Nephron progenitor cell (in vitro differentiated cells): ENCODE data around the gene THSD4.
A peak's percentile ranks its signal among the peaks of the same experiment; 100 is the strongest.

Experiments used
- DNase-seq: peaks from one replicate; pipeline ENCODE4 v3.0.0; 2021
- H3K27ac Mint-ChIP-seq: 2 replicates; pipeline ENCODE4 v1.8.0; 2021; ENCODE audit warnings: mild to moderate bottlenecking, moderate library complexity, mixed read lengths
- H3K27me3 Mint-ChIP-seq: 2 replicates; pipeline ENCODE4 v1.8.0; 2021; ENCODE audit warnings: mild to moderate bottlenecking, low read depth, mixed read lengths; ENCODE audit not compliant: poor library complexity
- H3K36me3 Mint-ChIP-seq: 2 replicates; pipeline ENCODE4 v1.8.0; 2021; ENCODE audit warnings: low read depth, mixed read lengths
- H3K4me1 Mint-ChIP-seq: 2 replicates; pipeline ENCODE4 v1.8.0; 2021; ENCODE audit warnings: mixed read lengths
- H3K4me3 Mint-ChIP-seq: 2 replicates; pipeline ENCODE4 v1.8.0; 2021; ENCODE audit warnings: mild to moderate bottlenecking, moderate library complexity, mixed read lengths
- H3K9me3 Mint-ChIP-seq: 2 replicates; pipeline ENCODE4 v1.8.0; 2021; ENCODE audit warnings: mild to moderate bottlenecking, moderate library complexity, mixed read lengths
- CTCF ChIP-seq: fragments of 200-600 bp; sonication (generic); IDR thresholded peaks from 2 replicates; pipeline ENCODE4 v1.5.0; 2021; ENCODE audit warnings: antibody characterized with exemption

THSD4 gene

GRCh38 chr15:71526060-71526820, 411.0 kb downstream of the THSD4 start:
- no peak for DNase-seq
- peaks cover 57% of the 10 kb centered on the region for H3K4me1 Mint-ChIP-seq

GRCh38 chr15:71529361-71529760, 414.1 kb downstream of the THSD4 start:
- no peak for DNase-seq
- Mint-ChIP-seq H3K4me1 (peaks cover 54% of the 10 kb centered on the region), H3K36me3 (peaks cover 12% of the 10 kb centered on the region), H3K27ac (no peak overlapping the region), H3K27me3 (peaks cover 9% of the 10 kb centered on the region), H3K4me3 (no peak overlapping the region), H3K9me3 (peaks cover 13% of the 10 kb centered on the region)
- TF ChIP-seq CTCF, result no peak

More at GRCh38 chr15:71526060-71526820, 411.0 kb downstream of the THSD4 start:
- peak overlapping the region; percentile 6 for H3K4me3 Mint-ChIP-seq
- no peak for TF ChIP-seq CTCF
- peaks cover 12% of the 10 kb centered on the region for H3K27me3 Mint-ChIP-seq
- no peaks in the 10 kb centered on the region for H3K9me3 Mint-ChIP-seq
- H3K27ac Mint-ChIP-seq, result peak overlapping the region; percentile 92
- peaks cover 4% of the 10 kb centered on the region for H3K36me3 Mint-ChIP-seq

GRCh38 chr15:71530116-71530515, 414.8 kb downstream of the THSD4 start:
- Mint-ChIP-seq H3K4me3 (no peak overlapping the region), H3K27me3 (peaks cover 7% of the 10 kb centered on the region), H3K27ac (no peak overlapping the region), H3K36me3 (peaks cover 12% of the 10 kb centered on the region), H3K4me1 (peaks cover 52% of the 10 kb centered on the region), H3K9me3 (peaks cover 13% of the 10 kb centered on the region)
- DNase-seq, result no peak
- TF ChIP-seq CTCF, result no peak

- H3K27me3 Mint-ChIP-seq, result peaks cover 13% of the 10 kb centered on the region
- TF ChIP-seq CTCF, result peak; percentile 52
- H3K4me1 Mint-ChIP-seq, result peaks cover 27% of the 10 kb centered on the region
- peaks cover 12% of the 10 kb centered on the region for H3K36me3 Mint-ChIP-seq
- DNase-seq, result no peak
- no peak overlapping the region for H3K27ac Mint-ChIP-seq
- no peak overlapping the region for H3K4me3 Mint-ChIP-seq
- peaks cover 13% of the 10 kb centered on the region for H3K9me3 Mint-ChIP-seq
Measured at GRCh38 chr15:71532994-71533393, 417.7 kb downstream of the THSD4 start.

GRCh38 chr15:71538181-71538580, 422.9 kb downstream of the THSD4 start:
- peaks cover 5% of the 10 kb centered on the region for H3K9me3 Mint-ChIP-seq
- peaks cover 10% of the 10 kb centered on the region for H3K27me3 Mint-ChIP-seq
- TF ChIP-seq CTCF, result no peak
- H3K27ac Mint-ChIP-seq, result no peak overlapping the region
- no peak overlapping the region for H3K4me3 Mint-ChIP-seq
- H3K36me3 Mint-ChIP-seq, result peaks cover 11% of the 10 kb centered on the region
- peaks cover 25% of the 10 kb centered on the region for H3K4me1 Mint-ChIP-seq
- no peak for DNase-seq

- H3K27me3 Mint-ChIP-seq, result peaks cover 12% of the 10 kb centered on the region
- peaks cover 9% of the 10 kb centered on the region for H3K9me3 Mint-ChIP-seq
- no peak overlapping the region for H3K4me3 Mint-ChIP-seq
- DNase-seq, result no peak
- TF ChIP-seq CTCF, result no peak
- H3K4me1 Mint-ChIP-seq, result peaks cover 39% of the 10 kb centered on the region
- H3K27ac Mint-ChIP-seq, result no peak overlapping the region
- H3K36me3 Mint-ChIP-seq, result peaks cover 11% of the 10 kb centered on the region
Measured at GRCh38 chr15:71541746-71542145, 426.5 kb downstream of the THSD4 start.
